Measurements from ENCODE around the gene PTPRN2.

DNA sequence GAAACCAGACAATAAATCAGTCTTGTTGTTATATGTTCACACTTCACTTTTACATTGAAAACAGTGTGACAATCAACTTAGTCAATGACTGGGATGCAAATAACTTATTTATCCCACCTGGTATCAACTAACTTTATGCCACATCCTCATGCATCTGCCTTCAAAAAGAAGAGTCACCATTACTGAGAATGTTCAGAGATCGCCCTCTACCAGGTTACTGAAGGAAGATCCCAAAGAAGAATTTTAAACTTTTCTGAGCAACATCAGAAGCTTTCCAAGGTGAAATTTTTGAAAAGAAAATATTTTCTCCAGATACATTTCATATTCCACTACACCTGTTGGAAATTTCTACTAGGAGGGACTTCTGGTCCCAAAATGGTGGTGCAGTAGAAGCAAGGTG is 359.5 kb downstream of the PTPRN2 start:
- TF ChIP-seq EGR1 (IDR thresholded peaks at IDR 0.05; ENCODE audit: low read depth): no peak
- no peak for TF ChIP-seq POLR2A (IDR thresholded peaks at IDR 0.05; ENCODE audit: borderline replicate concordance, extremely low read depth, insufficient read depth, insufficient read length)
- peak in 1 of 3 experiments; percentile 15; a peak in 1 of 6 replicates for TF ChIP-seq CTCF (IDR thresholded peaks at IDR 0.05 in 2 of 3, conservative IDR thresholded peaks at IDR 0.05 in 1 of 3; ENCODE audit: borderline replicate concordance in 1 of 3, insufficient read depth in 1 of 3, low read depth in 2 of 3, low read length in 2 of 3)
- TF ChIP-seq MAX (IDR thresholded peaks at IDR 0.05): no peak
- no peak for TF ChIP-seq EZH2 (IDR thresholded peaks at IDR 0.05)
